ENCODE data around the gene NDUFS5.
A peak's percentile ranks its signal among the peaks of the same experiment; 100 is the strongest.
"Not testable (repeated sequence)": the region's sequence is repeated elsewhere in the genome, so short reads cannot be mapped to it uniquely, and the experiment has no call there.

Gene NDUFS5

DNA sequence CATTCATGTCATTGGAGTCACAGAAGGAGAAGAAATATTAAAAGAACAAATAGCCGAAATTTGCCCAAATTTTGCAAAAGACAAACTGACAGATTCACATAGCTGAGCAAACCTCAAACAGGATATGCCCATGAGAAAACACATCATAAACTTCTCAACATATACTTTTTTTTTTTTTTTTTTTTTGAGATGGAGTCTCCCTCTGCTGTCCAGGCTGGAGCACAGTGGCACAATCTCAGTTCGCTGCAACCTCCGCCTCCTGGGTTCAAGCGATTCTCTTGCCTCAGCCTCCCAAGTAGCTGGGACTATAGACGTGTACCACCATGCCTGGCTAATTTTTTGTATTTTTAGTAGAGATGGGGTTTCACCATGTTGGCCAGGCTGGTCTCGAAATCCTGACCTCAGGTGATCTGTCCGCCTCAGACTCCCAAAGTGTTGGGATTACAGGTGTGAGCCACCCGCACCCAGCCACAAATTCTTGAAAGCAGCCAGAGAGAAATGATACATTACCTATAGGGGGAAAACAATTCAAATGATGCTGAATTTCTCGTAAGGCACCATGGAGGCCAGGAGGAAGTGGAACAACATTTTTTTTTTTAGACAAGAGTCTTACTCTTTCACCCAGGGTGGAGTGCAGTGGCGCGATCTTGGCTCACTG, 25.2 kb downstream of the NDUFS5 start:
- TF ChIP-seq, protein P1, sequence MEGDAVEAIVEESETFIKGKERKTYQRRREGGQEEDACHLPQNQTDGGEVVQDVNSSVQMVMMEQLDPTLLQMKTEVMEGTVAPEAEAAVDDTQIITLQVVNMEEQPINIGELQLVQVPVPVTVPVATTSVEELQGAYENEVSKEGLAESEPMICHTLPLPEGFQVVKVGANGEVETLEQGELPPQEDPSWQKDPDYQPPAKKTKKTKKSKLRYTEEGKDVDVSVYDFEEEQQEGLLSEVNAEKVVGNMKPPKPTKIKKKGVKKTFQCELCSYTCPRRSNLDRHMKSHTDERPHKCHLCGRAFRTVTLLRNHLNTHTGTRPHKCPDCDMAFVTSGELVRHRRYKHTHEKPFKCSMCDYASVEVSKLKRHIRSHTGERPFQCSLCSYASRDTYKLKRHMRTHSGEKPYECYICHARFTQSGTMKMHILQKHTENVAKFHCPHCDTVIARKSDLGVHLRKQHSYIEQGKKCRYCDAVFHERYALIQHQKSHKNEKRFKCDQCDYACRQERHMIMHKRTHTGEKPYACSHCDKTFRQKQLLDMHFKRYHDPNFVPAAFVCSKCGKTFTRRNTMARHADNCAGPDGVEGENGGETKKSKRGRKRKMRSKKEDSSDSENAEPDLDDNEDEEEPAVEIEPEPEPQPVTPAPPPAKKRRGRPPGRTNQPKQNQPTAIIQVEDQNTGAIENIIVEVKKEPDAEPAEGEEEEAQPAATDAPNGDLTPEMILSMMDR (IDR thresholded peaks at IDR 0.05; ENCODE audit: control insufficient read depth, insufficient read depth, low read depth, low read length, missing control alignments): peak; percentile 4
- not testable (repeated sequence) for DNase-seq (ENCODE audit: low read depth); H3K4me3 ChIP-seq (ENCODE audit: control insufficient read depth, low read depth, low read length)

DNA sequence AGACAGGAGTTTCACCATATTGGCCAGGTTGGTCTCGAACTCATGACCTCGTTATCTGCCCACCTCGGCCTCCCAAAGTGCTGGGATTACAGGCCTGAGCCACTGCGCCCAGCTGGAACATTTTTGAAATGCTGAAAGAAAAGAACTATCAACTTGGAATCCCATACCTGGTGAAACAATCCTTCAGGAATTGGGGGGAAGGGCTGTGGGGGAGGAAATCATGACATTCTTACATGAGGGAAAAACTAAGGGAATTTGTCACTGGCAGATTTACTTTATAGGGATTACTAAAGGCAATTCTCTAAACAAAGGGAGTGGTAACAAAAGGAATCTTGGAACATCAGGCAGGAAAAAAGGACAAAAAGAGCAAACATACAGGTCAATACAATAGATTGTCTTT, 25.8 kb downstream of the NDUFS5 start:
- TF ChIP-seq, protein P1 (IDR thresholded peaks at IDR 0.05; ENCODE audit: control insufficient read depth, insufficient read depth, low read depth, low read length, missing control alignments): no peak
- no peak overlapping the region for H3K4me3 ChIP-seq (ENCODE audit: control insufficient read depth, low read depth, low read length)
- no peak for DNase-seq (ENCODE audit: low read depth)

DNA sequence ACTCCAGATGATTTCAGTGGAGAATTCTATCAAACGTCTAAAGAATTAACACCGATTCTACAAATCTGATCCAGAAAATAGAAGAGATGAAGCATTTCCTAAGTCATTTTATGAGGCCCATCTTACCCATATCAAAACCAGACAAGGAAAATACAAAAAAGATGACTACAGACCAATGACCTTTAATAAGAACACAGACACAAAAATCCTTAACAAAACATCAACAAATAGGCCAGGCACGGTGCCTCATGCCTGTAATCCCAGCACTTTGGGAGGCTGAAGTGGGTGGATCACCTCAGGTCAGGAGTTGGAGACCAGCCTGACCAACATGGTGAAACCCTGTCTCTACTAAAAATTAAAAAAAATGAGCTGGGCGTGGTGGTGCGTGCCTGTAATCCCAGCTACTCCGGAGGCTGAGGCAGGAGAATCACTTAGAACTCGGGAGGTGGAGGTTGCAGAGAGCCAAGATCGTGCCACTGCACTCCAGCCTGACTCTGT, 29.1 kb downstream of the NDUFS5 start:
- H3K4me3 ChIP-seq (ENCODE audit: control insufficient read depth, low read depth, low read length); DNase-seq (ENCODE audit: low read depth): not testable (repeated sequence)

DNA sequence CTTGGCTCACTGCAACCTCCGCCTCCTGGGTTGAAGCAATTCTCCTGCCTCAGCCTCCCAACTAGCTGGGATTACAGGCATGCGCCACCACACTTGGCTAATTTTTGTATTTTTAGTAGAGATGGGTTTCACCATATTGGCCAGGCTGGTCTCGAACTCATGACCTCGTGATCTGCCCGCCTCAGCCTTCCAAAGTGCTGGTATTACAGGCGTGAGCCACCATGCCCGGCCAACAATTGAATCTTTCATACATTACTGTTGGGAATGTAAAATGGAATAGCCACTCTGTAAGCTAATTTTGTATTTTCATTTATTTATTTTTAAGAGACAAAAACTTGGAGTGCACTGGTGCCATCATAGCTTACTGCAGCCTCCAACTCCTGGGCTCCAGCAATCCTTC, 35.4 kb downstream of the NDUFS5 start:
- not testable (repeated sequence) for H3K4me3 ChIP-seq (ENCODE audit: control insufficient read depth, low read depth, low read length); DNase-seq (ENCODE audit: low read depth)

DNA sequence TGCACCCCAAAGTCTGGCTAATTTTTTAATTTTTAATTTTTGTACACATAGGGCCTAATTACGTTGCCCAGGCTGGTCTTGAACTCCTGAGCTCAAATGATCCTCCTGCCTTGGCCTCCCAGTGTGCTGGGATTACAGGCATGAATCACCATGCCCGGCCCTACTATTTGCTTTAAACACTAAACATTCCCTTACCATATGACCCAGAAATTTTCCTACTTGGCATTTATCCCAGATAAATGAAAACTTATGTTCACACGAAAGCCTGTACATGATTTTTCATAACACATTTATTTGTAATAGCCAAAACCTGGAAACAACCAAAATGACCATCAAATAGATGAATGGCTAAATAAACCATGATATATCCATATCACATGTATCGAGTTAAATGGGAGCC, 35.8 kb downstream of the NDUFS5 start:
- no peak overlapping the region for H3K4me3 ChIP-seq (ENCODE audit: control insufficient read depth, low read depth, low read length)
- DNase-seq (ENCODE audit: low read depth): no peak
- TF ChIP-seq, protein P1 (IDR thresholded peaks at IDR 0.05; ENCODE audit: control insufficient read depth, insufficient read depth, low read depth, low read length, missing control alignments): no peak

DNA sequence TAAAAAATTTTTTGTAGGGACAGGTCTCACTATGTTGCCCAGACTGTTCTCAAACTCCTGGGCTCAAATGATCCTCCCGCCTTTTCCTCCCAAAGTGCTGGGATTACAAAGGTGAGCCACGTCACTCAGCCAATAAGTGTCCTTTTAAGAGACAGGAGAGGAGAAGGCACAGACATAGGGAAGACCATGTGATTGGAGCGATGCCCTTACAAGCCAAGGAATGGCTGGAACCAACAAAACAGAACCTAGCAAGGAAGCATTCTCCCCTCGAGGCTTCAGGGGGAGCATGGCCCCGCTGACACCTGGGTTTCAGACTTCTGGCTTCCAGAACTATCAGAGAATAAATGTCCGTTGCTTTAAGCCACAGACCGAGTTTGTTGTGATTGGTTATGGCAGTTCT, 37.0 kb downstream of the NDUFS5 start:
- no peak for DNase-seq (ENCODE audit: low read depth)
- no peak overlapping the region for H3K4me3 ChIP-seq (ENCODE audit: control insufficient read depth, low read depth, low read length)
- TF ChIP-seq, protein P1 (IDR thresholded peaks at IDR 0.05; ENCODE audit: control insufficient read depth, insufficient read depth, low read depth, low read length, missing control alignments): no peak

DNA sequence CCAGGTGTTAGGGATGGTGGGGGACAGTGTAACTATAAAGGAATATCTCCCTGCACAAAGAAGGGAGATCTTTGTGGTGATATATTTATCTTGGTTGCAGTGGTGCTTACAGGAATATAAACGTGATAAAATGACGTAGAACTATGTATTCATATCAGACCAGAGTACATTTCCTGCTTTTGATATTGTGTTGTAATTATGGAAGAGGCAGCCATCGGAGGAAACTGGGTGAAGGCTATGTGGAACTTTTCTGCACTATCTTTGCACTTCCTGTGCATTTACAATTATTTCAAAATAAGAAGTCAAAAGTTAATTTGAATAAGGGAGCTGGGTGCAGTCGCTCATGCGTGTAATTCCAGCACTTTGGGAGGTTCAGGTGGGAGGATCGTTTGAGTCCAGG, 37.6 kb downstream of the NDUFS5 start:
- TF ChIP-seq, protein P1 (IDR thresholded peaks at IDR 0.05; ENCODE audit: control insufficient read depth, insufficient read depth, low read depth, low read length, missing control alignments): no peak
- no peak overlapping the region for H3K4me3 ChIP-seq (ENCODE audit: control insufficient read depth, low read depth, low read length)
- no peak for DNase-seq (ENCODE audit: low read depth)

DNA sequence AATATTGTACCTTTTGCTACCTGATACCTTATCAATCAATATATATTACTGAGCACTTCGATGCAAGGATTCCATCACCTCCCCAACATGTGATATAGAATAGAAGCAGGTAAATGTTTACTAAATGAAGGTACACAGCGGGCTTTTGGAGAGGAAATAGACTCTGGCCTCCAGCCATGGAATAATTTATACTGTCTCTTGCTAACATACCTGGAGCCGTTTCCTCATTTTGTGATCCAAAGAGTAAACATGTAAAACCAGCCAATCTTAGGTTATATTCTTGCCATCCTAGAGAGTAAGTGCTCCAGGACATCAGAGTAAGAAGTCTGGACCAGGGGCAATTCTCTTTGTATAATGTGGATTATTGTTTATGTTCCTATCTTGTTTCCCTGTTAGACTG, 39.4 kb downstream of the NDUFS5 start:
- no peak for DNase-seq (ENCODE audit: low read depth)

DNA sequence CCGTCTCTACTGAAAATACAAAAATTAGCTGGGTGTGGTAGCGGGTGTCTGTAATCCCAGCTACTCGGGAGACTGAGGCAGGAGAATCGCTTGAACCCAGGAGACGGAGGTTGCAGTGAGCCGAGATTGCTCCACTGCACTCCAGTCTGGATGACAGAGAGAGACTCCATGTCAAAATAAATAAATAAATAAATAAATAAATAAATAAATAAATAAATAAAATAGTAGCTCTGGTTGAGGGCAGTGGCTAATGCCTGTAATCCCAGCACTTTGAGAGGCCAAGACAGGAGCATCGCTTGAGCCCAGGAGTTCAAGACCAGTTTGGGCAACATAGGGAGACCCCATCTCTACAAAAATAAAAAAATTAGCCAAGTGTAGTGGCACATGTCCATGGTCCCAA, 42.1 kb downstream of the NDUFS5 start:
- H3K4me3 ChIP-seq (ENCODE audit: control insufficient read depth, low read depth, low read length); DNase-seq (ENCODE audit: low read depth): not testable (repeated sequence)

More for the DNA sequence above, 39.4 kb downstream of the NDUFS5 start:
- TF ChIP-seq, protein P1 (IDR thresholded peaks at IDR 0.05; ENCODE audit: control insufficient read depth, insufficient read depth, low read depth, low read length, missing control alignments): no peak
- no peak overlapping the region for H3K4me3 ChIP-seq (ENCODE audit: control insufficient read depth, low read depth, low read length)

DNA sequence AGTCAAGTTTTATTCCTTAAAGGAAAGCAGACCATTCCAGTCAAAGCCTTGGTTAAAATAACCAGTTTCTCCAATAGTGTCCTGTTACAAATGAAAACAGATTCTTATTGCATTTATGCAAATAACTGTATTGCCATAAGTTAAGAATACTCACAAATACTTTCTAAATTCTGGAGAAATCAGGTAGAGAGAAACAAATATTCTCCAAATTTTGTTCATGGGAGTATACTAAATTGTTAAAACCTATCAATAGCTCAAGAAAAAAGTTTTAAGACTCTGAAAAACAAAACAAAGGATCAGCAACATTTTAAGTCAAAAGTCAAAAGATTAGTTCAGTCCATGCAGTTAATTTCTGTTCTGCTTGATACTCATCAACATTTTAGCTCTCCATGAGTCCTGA, 45.4 kb downstream of the NDUFS5 start:
- H3K4me3 ChIP-seq (ENCODE audit: control insufficient read depth, low read depth, low read length); DNase-seq (ENCODE audit: low read depth): not testable (repeated sequence)
